Activated gamma-delta T cell treated with Interleukin-2 at 50 U/mL for 16 hours (primary cell): ENCODE measurements around the gene GCC2.
A peak's percentile ranks its signal among the peaks of the same experiment; 100 is the strongest.
"Not testable (repeated sequence)": the region's sequence is repeated elsewhere in the genome, so short reads cannot be mapped to it uniquely, and the experiment has no call there.

Experiments
- DNase-seq: peaks from one replicate; pipeline ENCODE4 v3.0.0-alpha.2; 2020

GCC2 gene

DNA sequence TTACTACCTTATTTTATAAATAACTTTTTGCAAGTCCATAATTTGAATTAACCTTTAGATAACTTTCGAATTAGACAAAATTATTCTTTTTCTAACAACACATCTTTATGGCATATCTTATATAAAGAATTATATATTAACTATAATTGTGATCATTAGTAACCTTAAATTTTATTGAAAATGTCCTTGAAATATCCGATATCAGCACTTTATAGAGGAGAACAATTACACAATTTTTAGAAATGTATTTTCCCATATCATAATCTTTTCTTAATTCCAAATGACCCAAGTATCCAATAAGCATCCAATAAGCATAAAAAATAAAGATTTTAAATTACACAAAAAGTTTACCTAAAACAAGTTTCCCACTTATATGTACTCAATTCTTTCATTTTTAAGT lies 7.3 kb upstream of the GCC2 start:
- no peak for DNase-seq

GRCh38 chr2:108444941-108445840 lies 3.8 kb upstream of the GCC2 start:
- no peak for DNase-seq

DNA sequence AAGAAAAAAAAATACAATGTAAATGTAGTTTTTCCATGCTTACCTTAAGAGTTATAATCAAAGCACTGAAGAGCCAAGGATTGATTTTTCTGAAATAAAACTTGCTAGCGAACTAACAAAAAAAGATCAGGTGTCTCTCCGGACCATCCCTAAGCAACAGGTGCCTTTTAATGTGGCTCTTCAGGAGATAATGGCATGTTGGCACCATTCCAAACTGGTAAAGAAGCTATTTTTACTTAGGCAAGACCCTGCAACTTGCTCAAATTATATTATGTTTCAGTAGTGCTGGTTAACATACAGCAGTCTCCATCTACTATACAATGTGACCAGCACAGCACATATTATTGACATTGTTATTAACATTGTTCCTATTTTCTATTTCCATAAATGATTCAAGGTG lies 2.3 kb upstream of the GCC2 start:
- no peak for DNase-seq

DNA sequence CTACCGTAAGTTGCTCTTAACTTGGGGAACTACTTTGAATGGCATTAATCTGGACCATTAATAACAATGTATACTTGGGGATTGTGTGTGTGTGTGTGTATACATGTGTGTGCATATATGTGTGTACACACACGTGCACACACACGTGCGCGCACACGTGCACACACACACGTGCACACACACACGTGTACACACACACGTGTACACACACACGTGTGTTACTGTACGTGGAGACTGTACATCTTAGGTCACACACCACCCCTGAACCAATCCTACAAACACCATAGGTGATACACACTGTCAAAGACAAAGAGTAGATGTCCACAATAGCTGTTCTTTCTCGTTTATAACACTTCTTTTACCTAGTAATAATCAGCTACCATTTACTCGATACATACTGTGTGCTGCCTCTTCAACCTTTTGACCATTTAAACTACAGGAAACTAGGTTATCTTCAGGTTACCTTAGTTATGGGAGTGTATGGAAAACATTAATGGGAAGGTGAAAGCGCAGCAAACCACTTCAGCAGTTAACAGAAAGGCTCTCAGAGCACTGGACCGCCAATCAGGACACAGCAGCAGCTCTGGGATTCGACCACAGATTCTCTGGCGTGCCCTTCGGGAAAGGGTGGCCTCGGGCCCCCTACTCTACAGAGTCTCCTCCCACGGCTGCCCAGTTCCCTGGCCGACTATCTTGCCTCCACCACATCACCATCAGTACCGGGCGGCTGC lies 894 bp upstream of the GCC2 start:
- DNase-seq = no peak

- DNase-seq = peak; percentile 16
Observed at GRCh38 chr2:108449410-108450130, 564 bp downstream of the GCC2 start.

DNA sequence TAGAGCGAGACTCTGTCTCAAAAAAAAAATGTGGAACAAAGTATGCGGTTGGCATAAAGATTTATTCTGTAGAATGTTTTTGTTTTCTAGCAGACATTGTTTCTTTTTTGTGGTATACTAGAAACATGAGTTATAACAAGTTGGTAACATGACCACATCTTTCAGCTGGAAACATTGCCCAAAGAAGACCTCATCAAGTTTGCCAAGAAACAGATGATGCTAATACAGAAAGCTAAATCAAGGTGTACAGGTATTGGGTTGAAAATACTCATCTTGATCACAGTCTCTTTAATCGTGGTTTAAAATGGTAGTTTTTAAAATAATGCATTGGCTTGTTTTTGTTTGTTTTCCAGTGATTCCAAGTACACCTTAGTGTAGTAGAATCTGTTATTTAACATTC lies 1.9 kb downstream of the GCC2 start:
- DNase-seq = no peak

GRCh38 chr2:108451976-108452375 lies 3.0 kb downstream of the GCC2 start:
- no peak for DNase-seq

DNA sequence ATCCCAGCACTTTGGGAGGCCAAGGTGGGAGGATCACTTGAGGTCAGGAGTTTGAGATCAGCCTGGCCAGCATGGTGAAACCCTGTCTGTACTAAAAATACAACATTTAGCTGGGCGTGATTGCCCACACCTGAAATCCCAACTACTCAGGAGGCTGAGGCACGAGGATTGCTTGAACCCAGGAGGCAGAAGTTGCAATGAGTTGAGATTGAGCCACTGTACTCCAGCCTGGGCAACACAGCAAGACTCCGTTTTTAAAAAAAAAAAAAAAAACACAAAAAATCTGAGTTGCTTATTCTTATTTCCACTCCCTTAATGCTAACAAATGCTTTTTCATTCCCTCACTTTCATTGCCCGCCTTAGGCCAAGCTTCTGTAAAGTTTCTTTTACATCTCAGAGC lies 4.5 kb downstream of the GCC2 start:
- DNase-seq = not testable (repeated sequence)

- DNase-seq = no peak
Observed at GRCh38 chr2:108454440-108454839, 5.4 kb downstream of the GCC2 start.

DNA sequence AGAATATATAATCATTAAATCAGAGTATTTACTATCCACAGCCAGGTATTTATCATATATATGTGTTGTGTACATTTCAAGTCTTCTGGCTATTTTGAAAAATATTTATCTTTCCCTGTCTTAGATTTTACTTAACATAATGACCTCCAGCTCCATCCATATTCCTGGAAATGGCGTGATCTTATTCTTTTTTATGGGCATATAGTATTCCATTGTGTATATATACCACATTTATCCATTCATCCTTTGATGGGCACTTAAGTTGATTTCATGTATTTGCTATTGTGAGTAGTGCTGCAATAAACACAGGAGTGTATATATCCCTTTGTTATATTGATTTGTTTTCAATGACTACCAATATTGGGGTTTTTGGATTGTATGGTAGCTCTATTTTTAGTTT lies 6.6 kb downstream of the GCC2 start:
- DNase-seq = no peak

DNA sequence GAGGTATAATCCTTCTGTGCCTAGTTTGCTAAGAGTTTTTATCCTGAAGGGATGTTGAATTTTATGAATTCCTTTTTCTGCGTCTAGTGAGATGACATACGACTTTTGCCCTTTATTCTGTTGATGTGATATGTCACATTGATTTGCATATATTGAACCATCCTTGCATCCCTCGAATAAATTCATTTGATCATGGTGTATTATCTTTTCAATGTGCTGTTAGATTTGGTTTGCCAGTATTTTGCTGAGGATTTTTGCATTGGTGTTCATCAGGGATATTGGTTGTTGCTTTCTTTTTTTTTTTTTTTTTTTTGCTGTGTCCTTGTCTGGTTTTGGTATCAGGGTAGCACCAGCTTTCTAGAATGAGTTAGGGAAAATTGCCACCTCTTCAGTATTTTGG lies 9.1 kb downstream of the GCC2 start:
- DNase-seq = no peak

GRCh38 chr2:108459441-108459840 lies 10.4 kb downstream of the GCC2 start:
- no peak for DNase-seq

- DNase-seq = no peak
Observed at GRCh38 chr2:108460345-108461037, 11.5 kb downstream of the GCC2 start.

DNA sequence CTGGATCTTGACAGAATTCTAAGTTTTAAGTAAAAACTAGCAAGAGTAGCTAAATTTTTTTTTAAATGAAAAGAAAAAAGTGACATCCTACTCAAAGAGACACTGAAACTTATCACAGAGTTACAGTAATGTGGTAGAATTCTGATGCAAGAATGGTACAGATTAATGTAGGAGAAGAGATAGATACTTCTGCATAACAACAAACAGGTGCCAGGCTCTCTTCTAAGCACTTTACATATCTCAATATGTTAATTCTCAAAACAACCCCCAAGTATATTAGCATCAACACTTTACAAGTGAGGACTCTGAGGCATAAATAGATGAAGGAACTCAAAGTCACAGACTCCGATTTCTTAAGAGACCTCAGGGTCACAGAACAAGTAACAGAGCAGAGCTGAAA lies 28.1 kb downstream of the GCC2 start:
- no peak for DNase-seq

- no peak for DNase-seq
Observed at GRCh38 chr2:108485253-108485652, 36.2 kb downstream of the GCC2 start.

GRCh38 chr2:108490506-108491122 lies 41.6 kb downstream of the GCC2 start:
- DNase-seq = no peak

DNA sequence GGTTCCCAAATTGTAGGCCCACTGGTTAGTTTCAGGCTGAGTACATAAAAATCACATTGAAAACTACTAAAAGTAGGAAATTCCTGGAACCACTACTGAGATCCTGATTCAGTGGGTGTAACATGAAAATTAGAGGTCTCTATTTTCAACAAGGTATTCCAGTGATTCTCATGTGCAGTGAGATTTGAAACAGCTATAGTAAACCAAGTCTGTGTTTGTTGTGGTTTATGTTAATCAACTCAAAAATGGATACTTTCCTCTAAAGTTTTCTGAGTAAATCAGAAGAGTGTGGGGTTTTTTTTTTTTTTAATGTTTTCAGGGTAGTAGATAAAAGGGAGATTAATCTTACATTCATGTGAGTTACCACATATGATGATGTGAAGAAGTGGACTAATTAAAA lies 42.8 kb downstream of the GCC2 start:
- DNase-seq = no peak

- DNase-seq = no peak
Observed at GRCh38 chr2:108492364-108492763, 43.4 kb downstream of the GCC2 start.

- DNase-seq = not testable (repeated sequence)
Observed at GRCh38 chr2:108496167-108496566, 47.2 kb downstream of the GCC2 start.

DNA sequence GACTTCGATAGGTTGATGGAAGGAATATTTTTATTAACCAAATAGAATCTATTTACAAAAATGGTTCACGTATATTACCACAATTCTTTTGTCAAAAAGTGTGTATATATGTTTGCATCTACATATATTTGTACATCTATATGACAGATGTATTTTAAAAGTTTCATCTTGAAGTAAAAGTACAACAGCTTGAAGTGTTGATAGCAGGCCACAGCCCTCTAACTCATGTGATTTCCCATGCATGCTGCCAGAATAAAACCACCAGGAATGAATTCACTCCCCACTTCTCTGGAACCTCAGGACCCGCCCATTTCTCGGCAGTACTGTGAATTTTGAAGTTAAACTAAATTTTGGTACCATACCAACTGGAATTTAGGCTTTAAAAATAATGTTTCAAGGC lies 58.6 kb downstream of the GCC2 start:
- DNase-seq = not testable (repeated sequence)

DNA sequence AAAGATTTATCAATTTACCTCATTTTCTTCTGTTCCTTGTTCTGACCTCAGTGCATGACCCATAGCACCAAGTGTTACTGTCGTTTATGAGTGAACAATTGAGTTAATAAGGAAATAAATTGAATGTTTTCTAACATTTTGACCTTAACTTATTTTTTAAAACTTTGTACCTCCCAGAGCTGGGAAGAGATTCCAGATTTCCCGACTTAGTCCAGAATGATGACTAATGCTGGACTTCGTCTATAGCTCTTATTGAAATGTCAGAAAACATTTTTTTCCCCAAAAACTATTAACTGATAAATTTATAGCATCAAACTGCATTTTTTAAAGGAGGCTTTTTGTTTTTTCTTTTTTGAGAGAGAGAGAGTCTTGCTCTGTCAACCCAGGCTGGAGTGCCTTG lies 63.4 kb downstream of the GCC2 start:
- DNase-seq = not testable (repeated sequence)

DNA sequence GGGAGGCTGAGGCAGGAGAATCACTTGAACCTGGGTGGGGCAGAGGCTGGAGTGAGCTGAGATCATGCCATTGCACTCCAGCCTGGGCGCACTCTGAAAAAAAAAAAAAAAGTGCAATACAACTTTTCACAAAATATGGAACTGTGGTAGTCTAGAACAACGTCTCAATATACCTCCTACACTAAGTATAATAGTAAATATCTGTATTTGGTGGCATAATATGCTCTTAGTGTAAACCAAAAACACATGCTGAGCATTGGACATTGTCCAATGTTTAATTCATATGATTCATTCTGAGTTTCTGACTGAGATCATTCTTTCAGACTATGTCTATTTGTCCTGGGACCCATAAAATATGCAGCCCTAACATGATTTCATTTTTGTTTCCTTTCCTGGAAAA lies 65.5 kb downstream of the GCC2 start:
- DNase-seq = not testable (repeated sequence)
